Suprapubic skin (tissue), 4 donors: ENCODE results near the gene OGT. TPM values are rescaled to one million over a fixed set of nuclear protein-coding genes. Genes with fewer than 3 reads are reported as not detected.

Source experiments
- DNase-seq, 2 donors: peaks; one replicate each; pipeline ENCODE4 v3.0.0-alpha.2; 2019; ENCODE audit warnings: low spot score in 2 of 2
- H3K27ac ChIP-seq: fragments of 200-600 bp; sonication (generic); one replicate; pipeline ENCODE4 v1.5.1; 2019
- H3K27me3 ChIP-seq: fragments of 200-600 bp; sonication (generic); one replicate; pipeline ENCODE4 v1.5.1; 2019
- H3K36me3 ChIP-seq: fragments of 200-600 bp; sonication (generic); one replicate; pipeline ENCODE4 v1.5.1; 2019
- H3K4me1 ChIP-seq: fragments of 200-600 bp; sonication (generic); one replicate; pipeline ENCODE4 v1.5.1; 2019
- H3K4me3 ChIP-seq: fragments of 200-600 bp; sonication (generic); one replicate; pipeline ENCODE4 v1.5.1; 2019; ENCODE audit warnings: mild to moderate bottlenecking
- H3K9me3 ChIP-seq: fragments of 200-600 bp; sonication (generic); one replicate; pipeline ENCODE4 v1.5.1; 2019
- EP300 ChIP-seq: sonication (generic); formaldehyde crosslinking; IDR thresholded peaks from one replicate; pipeline ENCODE4 v1.6.1; 2017; ENCODE audit warnings: antibody characterized with exemption
- POLR2A ChIP-seq, 2 donors: fragments of 450-650 bp; IDR thresholded peaks; one replicate each; pipeline ENCODE4 v1.6.1; 2017; ENCODE audit warnings: antibody characterized with exemption in 2 of 2, mild to moderate bottlenecking in 2 of 2, moderate library complexity in 2 of 2
- POLR2AphosphoS5 ChIP-seq, 3 donors: sonication (generic); formaldehyde crosslinking; IDR thresholded peaks; one replicate each; pipeline ENCODE4 v1.6.1; 2017; ENCODE audit warnings: antibody characterized with exemption in 3 of 3
- WGBS: methylation state at CpG from one replicate; pipeline ENCODE4 v1.1.5; 2018; 5-methylcytosine and 5-hydroxymethylcytosine counted together
- total RNA-seq, 4 donors: library from RNA; depleted of rRNA; stranded (reverse); fragments of >200 nt; gene quantifications; one replicate each; pipeline ENCODE4 v1.1.0, GENCODE V29; 2016
- TF ChIP-seq, protein P1 (sequence below), 2 donors: fragments of 200-600 bp in 1 of 2; fragments of 450-650 bp in 1 of 2; sonication (generic) in 1 of 2; IDR thresholded peaks; one replicate each; pipeline ENCODE4 v1.5.1; 2016 to 2019; ENCODE audit warnings: antibody characterized with exemption in 2 of 2, mild to moderate bottlenecking in 1 of 2, moderate library complexity in 1 of 2

The OGT gene
- total RNA-seq, 4 donors from 2014 or later = 133 to 450 (median 159) TPM

DNA sequence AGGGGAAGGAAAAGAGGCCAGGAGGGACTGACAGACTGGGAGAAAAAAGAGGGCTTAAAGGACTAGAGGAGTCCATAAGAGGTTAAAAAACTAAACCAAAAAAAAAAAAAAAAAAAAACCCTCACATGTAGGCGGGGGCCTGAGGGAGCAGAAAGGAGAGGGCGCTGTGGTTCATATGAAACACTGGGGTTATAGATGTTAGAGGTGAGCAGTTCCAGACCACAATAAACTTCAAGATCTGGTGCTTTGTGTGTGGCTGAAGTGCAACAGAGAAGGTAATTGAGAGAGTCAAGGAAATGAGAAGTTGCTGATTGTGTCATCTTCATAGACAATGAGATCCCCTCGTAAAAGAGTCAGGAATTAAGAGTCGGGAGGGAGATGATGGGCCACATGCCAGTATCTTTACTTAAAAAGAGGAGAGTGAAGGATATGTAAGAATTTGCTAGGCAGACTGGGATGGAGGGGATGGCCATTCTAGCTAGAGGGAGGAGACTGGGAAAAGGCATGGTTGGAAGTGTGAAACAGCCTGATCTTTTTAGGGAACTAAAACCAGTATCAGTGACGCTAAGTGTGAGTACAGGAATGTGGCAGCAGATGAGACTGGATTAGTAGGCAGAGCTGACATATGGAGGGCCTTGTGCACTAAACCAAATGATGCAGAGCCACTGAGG lies 18.4 kb upstream of the OGT start:
- Histone ChIP-seq H3K27ac (no peak overlapping the region), H3K36me3 (no peaks in the 10 kb centered on the region), H3K9me3 (no peaks in the 10 kb centered on the region), H3K4me3 (no peak overlapping the region), H3K27me3 (no peaks in the 10 kb centered on the region), H3K4me1 (no peaks in the 10 kb centered on the region)
- TF ChIP-seq EP300 (no peak), POLR2AphosphoS5 (IDR thresholded peaks at IDR 0.05) (no peak), POLR2A (IDR thresholded peaks at IDR 0.05) (no peak)
- TF ChIP-seq, protein P1, sequence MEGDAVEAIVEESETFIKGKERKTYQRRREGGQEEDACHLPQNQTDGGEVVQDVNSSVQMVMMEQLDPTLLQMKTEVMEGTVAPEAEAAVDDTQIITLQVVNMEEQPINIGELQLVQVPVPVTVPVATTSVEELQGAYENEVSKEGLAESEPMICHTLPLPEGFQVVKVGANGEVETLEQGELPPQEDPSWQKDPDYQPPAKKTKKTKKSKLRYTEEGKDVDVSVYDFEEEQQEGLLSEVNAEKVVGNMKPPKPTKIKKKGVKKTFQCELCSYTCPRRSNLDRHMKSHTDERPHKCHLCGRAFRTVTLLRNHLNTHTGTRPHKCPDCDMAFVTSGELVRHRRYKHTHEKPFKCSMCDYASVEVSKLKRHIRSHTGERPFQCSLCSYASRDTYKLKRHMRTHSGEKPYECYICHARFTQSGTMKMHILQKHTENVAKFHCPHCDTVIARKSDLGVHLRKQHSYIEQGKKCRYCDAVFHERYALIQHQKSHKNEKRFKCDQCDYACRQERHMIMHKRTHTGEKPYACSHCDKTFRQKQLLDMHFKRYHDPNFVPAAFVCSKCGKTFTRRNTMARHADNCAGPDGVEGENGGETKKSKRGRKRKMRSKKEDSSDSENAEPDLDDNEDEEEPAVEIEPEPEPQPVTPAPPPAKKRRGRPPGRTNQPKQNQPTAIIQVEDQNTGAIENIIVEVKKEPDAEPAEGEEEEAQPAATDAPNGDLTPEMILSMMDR (IDR thresholded peaks at IDR 0.05) = no peak
- no peak for DNase-seq
- 34% methylated on average over 5 of the region's 5 CpGs for WGBS

DNA sequence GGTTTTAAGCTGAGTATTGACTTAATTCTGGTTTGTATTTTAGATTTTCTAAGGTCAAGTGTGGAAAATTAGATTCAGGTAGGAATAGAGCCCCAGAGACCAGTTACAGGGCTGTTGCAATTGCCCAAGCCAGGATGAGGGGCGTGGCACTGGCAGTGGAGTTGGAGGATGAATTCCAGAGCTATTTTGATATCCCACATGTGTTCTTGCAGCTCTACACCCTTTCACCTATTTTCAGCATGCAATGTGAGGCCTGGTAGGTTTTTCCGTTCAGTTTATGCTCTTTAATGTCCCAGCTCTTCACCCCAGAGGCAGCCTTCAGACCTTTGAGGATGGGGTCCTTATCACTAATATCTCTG lies 17.9 kb upstream of the OGT start:
- Histone ChIP-seq H3K27ac (no peak overlapping the region), H3K4me3 (no peak overlapping the region), H3K36me3 (no peaks in the 10 kb centered on the region), H3K27me3 (no peaks in the 10 kb centered on the region), H3K9me3 (no peaks in the 10 kb centered on the region), H3K4me1 (no peaks in the 10 kb centered on the region)
- TF ChIP-seq POLR2A (IDR thresholded peaks at IDR 0.05) (no peak), EP300 (no peak), POLR2AphosphoS5 (IDR thresholded peaks at IDR 0.05) (no peak)
- TF ChIP-seq, protein P1 (IDR thresholded peaks at IDR 0.05) = no peak
- WGBS = 45% methylated on average over 2 of the region's 2 CpGs
- DNase-seq = no peak

- H3K36me3 ChIP-seq = no peaks in the 10 kb centered on the region
- no peaks in the 10 kb centered on the region for H3K27me3 ChIP-seq
- H3K4me1 ChIP-seq = no peaks in the 10 kb centered on the region
- no peak for DNase-seq
- WGBS = 82% methylated on average over 3 of the region's 3 CpGs
- no peaks in the 10 kb centered on the region for H3K9me3 ChIP-seq
- TF ChIP-seq POLR2A (IDR thresholded peaks at IDR 0.05) (no peak), EP300 (no peak), POLR2AphosphoS5 (IDR thresholded peaks at IDR 0.05) (no peak)
- TF ChIP-seq, protein P1 (IDR thresholded peaks at IDR 0.05) = no peak
- H3K27ac ChIP-seq = no peak overlapping the region
- H3K4me3 ChIP-seq = no peak overlapping the region
Observed at GRCh38 chrX:71525316-71525715, 7.6 kb upstream of the OGT start.

DNA sequence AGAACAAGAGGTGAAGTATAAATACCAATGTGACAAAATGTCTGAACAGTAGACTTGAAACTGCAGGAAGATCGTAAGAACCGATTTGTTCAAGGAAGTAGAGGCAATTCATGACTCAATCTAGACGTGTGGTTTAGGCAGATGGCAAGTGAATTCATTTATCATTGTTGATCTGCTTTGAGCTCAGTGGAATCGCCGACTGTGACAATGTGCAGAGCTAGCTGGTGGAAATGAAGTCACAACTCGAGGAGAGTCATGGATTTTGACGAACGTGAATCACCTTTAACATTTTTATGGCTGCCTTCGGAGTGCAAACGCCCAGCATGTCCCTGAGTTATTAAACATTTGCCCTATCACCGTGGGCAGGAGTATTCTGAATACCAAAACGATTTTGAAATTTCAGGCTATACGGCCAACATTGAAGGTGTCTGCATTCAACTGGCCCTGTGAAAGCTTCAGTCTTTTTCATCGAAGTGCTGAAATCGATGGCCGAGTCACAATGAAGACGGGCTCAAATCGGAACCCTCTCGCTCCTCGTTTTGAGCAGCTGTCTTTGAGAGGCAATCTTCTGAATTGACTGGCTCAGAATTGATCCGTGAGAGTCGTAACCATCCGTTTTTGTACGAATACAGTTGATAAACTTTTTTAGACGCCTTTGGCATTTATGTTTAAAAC lies 689 bp upstream of the OGT start:
- TF ChIP-seq POLR2AphosphoS5 (IDR thresholded peaks at IDR 0.05) (no peak), POLR2A (IDR thresholded peaks at IDR 0.05) (no peak), EP300 (no peak)
- TF ChIP-seq, protein P1 (IDR thresholded peaks at IDR 0.05) = no peak
- peak overlapping the region; percentile 95 for H3K27ac ChIP-seq
- H3K4me3 ChIP-seq = peak overlapping the region; percentile 70
- H3K36me3 ChIP-seq = no peaks in the 10 kb centered on the region
- H3K27me3 ChIP-seq = no peaks in the 10 kb centered on the region
- no peak for DNase-seq
- H3K9me3 ChIP-seq = no peaks in the 10 kb centered on the region
- 34% methylated on average over 25 of the region's 25 CpGs for WGBS
- peaks cover 14% of the 10 kb centered on the region for H3K4me1 ChIP-seq

DNA sequence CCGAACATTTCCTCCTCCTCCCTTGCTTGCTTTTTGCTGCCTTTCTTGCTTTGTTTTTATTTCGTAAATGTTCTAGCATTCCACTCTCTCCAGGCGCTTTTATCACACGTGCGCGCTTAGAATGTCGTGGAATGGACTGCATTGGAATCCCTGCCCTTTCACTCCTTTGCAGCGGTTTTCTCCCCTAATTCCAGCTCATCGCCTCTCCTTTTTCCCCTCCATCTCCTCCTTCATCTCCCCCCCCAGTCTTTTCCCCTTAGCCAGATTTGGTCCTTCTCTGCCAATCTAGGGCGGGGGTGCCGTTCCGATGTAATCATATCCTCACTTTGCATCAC lies 579 bp downstream of the OGT start:
- 37% methylated on average over 12 of the region's 12 CpGs for WGBS
- H3K36me3 ChIP-seq = no peaks in the 10 kb centered on the region
- no peaks in the 10 kb centered on the region for H3K27me3 ChIP-seq
- peak overlapping the region; percentile 70 for H3K4me3 ChIP-seq
- no peaks in the 10 kb centered on the region for H3K9me3 ChIP-seq
- DNase-seq = no peak
- peaks cover 24% of the 10 kb centered on the region for H3K4me1 ChIP-seq
- TF ChIP-seq POLR2A (IDR thresholded peaks at IDR 0.05) (no peak), POLR2AphosphoS5 (IDR thresholded peaks at IDR 0.05) (no peak), EP300 (no peak)
- TF ChIP-seq, protein P1 (IDR thresholded peaks at IDR 0.05) = no peak
- peak overlapping the region; percentile 95 for H3K27ac ChIP-seq
